ENCODE measurements around the gene M1AP. TPM values are rescaled to one million over a fixed set of nuclear protein-coding genes. Genes with fewer than 3 reads are reported as not detected.
A peak's percentile ranks its signal among the peaks of the same experiment; 100 is the strongest.

The M1AP gene
- total RNA-seq, result 4.9 TPM

GRCh38 chr2:74648009-74648443, at the start of gene M1AP:
Gene M1AP (minus strand): TSS chr2:74648330. CDS start chr2:74640275, 8,055 bp downstream.
- no peak for TF ChIP-seq POLR2AphosphoS5 (IDR thresholded peaks at IDR 0.05; ENCODE audit: insufficient read depth in 1 of 2, low read depth in 1 of 2)
- TF ChIP-seq POLR2A (IDR thresholded peaks at IDR 0.05), result no peak
- TF ChIP-seq CTCF (IDR thresholded peaks at IDR 0.05), result no peak
- peak within 1 kb of the TSS in 1 of 2 donors; percentile 14 for H3K4me3 ChIP-seq

GRCh38 chr2:74696829-74697228, 48.7 kb upstream of the M1AP start:
- Histone ChIP-seq H3K4me3 (no peak overlapping the region), H3K4me1 (no peaks in the 10 kb centered on the region), H3K9me3 (no peaks in the 10 kb centered on the region), H3K36me3 (no peaks in the 10 kb centered on the region), H3K27ac (no peak overlapping the region), H3K27me3 (no peaks in the 10 kb centered on the region)
- no peak for DNase-seq (ENCODE audit: extremely low spot score in 2 of 2)
- intact Hi-C loops (cut with DNase I), result no loop called here
- TF ChIP-seq POLR2AphosphoS5 (IDR thresholded peaks at IDR 0.05; ENCODE audit: insufficient read depth in 1 of 2, low read depth in 1 of 2) (no peak), CTCF (IDR thresholded peaks at IDR 0.05) (no peak), POLR2A (IDR thresholded peaks at IDR 0.05) (no peak)

More at GRCh38 chr2:74648009-74648443, at the start of gene M1AP:
- Histone ChIP-seq H3K36me3 (no peaks in the 10 kb centered on the region), H3K27ac (no peak within 1 kb of the TSS), H3K4me1 (no peaks in the 10 kb centered on the region), H3K27me3 (no peaks in the 10 kb centered on the region), H3K9me3 (no peaks in the 10 kb centered on the region)
- intact Hi-C loops (cut with DNase I), result no loop called here
- DNase-seq (ENCODE audit: extremely low spot score in 2 of 2), result no peak

GRCh38 chr2:74695663-74696062, 47.5 kb upstream of the M1AP start:
- TF ChIP-seq CTCF (IDR thresholded peaks at IDR 0.05), result no peak
- no peak for TF ChIP-seq POLR2AphosphoS5 (IDR thresholded peaks at IDR 0.05; ENCODE audit: insufficient read depth in 1 of 2, low read depth in 1 of 2)
- TF ChIP-seq POLR2A (IDR thresholded peaks at IDR 0.05), result no peak
- H3K36me3 ChIP-seq, result no peaks in the 10 kb centered on the region
- no peak overlapping the region for H3K27ac ChIP-seq
- intact Hi-C loops (cut with DNase I), result no loop called here
- no peaks in the 10 kb centered on the region for H3K4me1 ChIP-seq
- no peaks in the 10 kb centered on the region for H3K27me3 ChIP-seq
- DNase-seq (ENCODE audit: extremely low spot score in 2 of 2), result no peak
- no peaks in the 10 kb centered on the region for H3K9me3 ChIP-seq
- no peak overlapping the region for H3K4me3 ChIP-seq

GRCh38 chr2:74694281-74694680, 46.2 kb upstream of the M1AP start:
- no peaks in the 10 kb centered on the region for H3K36me3 ChIP-seq
- no peaks in the 10 kb centered on the region for H3K4me1 ChIP-seq
- intact Hi-C loops (cut with DNase I), result no loop called here
- H3K4me3 ChIP-seq, result no peak overlapping the region
- DNase-seq (ENCODE audit: extremely low spot score in 2 of 2), result no peak
- no peak overlapping the region for H3K27ac ChIP-seq
- TF ChIP-seq CTCF (IDR thresholded peaks at IDR 0.05) (no peak), POLR2A (IDR thresholded peaks at IDR 0.05) (no peak), POLR2AphosphoS5 (IDR thresholded peaks at IDR 0.05; ENCODE audit: insufficient read depth in 1 of 2, low read depth in 1 of 2) (no peak)
- H3K9me3 ChIP-seq, result no peaks in the 10 kb centered on the region
- no peaks in the 10 kb centered on the region for H3K27me3 ChIP-seq

- Histone ChIP-seq H3K36me3 (no peaks in the 10 kb centered on the region), H3K4me3 (no peak overlapping the region), H3K9me3 (no peaks in the 10 kb centered on the region), H3K27ac (no peak overlapping the region), H3K27me3 (no peaks in the 10 kb centered on the region), H3K4me1 (no peaks in the 10 kb centered on the region)
- intact Hi-C loops (cut with DNase I), result no loop called here
- no peak for DNase-seq (ENCODE audit: extremely low spot score in 2 of 2)
- TF ChIP-seq POLR2A (IDR thresholded peaks at IDR 0.05) (no peak), CTCF (IDR thresholded peaks at IDR 0.05) (no peak), POLR2AphosphoS5 (IDR thresholded peaks at IDR 0.05; ENCODE audit: insufficient read depth in 1 of 2, low read depth in 1 of 2) (no peak)
Observed at GRCh38 chr2:74693668-74694067, 45.5 kb upstream of the M1AP start.
